Measurements from ENCODE around the gene VRK3.
A peak's percentile ranks its signal among the peaks of the same experiment; 100 is the strongest.

Gene VRK3

DNA sequence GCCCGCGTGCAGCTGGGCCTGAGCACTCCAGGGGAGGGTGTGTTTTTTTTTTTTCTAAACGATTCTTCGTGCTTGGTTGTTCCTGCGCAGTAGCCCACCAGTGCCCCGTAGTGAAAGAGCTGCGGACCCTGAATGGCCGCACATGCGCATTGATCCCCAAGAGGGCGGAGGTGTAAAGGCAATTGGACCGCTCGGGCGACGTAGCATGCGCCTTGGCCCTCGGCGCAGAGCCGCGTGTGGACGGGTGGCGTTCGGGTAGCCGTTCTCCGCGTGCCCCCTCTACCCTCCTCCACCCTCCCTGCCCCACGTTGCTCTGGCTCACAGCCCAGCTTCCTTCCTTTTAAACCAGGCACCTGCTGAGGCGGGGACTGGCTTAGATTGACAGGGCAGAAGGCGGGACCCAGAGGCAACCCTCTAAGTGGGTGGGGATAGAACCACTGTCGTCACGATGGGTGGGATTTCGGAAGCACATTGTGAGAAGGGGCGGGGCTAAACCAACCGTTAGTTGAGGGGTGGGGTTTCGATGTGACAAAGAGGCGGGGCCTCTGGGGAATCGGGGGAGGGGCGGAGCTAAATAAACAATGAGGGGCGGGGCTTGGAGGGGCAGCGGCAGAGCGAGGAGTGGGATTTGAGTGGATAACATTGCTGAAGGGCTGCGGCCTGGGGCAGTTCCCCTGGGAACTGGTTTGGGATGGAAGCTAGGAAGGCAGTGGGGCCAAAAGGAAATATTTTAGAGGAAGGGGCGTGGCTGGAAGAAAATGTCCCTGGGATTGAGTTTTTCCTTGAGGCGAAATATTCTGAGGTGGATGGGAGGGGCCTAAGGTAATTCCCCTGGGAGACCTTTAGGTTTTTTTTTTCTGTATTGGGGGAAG lies 95.3 kb downstream of the VRK3 start:
- peak; percentile 85 for DNase-seq

DNA sequence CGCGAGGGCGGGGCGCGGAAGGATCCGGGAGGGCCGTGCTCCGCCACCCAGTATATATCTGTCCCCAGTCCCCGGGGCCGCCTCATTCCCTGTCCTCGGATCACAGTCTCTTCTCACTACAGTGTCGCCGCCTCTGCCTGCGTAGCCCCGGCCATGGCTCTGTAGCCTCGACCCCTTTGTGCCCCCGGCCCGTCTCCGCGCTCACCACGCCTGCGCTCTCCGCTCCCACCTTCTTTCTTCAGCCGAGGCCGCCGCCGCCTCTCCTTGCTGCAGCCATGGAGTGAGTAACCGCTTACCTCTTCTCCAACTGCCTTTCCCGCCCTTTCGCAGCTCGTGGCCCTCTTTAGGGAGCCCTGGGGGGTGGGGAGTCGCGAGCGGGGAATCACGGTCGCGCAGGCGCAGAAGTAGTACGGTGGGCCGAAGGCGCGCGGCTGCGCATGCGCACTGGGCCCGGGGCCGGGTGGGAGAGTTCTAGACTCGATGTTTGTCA lies 96.0 kb downstream of the VRK3 start, which contains the start of the genes ATF5 and NUP62:
TSS of gene ATF5 (plus strand) at position 85 of the 490 bp plus-strand sequence. CDS start 1,646 bp downstream, outside the sequence.
TSS of gene NUP62 (minus strand) at position 384 of the 490 bp plus-strand sequence. CDS start 19,697 bp downstream, outside the sequence.
- peak; percentile 78 for DNase-seq

DNA sequence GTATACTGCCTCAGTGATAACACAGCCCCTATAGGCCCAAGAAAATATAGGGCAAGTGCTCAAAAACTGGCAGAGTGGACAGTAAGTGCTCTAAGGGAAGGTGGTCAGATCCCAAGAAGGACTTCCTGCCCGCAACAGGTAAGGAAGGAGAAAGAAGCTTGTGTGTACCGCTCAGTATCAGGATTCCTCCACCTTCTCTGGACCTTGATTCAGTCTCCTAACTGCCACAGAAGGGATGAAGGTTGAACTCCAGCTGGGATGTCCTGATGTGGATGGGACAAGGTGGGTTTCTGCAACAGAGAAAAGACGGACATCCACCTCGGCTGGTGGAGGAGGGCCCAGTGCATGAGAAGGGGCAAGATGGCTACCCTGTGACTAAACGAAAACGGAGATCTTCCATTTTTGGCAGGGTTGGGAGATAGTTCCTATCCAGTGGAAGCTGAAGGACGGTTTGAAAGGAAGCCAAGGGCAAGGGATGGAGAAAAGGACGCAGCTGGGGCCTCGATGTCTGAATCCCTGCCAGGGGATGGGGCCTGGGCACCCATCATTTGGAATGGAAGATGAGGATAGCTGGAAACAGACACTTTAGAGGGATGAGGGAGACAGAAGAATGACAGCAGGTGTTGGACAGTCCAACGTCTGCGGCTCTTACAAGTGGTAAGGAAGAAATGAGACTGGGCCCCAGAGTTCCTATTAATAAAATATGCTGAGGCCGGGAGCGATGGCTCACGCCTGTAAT lies 97.5 kb downstream of the VRK3 start:
- DNase-seq, result no peak

DNA sequence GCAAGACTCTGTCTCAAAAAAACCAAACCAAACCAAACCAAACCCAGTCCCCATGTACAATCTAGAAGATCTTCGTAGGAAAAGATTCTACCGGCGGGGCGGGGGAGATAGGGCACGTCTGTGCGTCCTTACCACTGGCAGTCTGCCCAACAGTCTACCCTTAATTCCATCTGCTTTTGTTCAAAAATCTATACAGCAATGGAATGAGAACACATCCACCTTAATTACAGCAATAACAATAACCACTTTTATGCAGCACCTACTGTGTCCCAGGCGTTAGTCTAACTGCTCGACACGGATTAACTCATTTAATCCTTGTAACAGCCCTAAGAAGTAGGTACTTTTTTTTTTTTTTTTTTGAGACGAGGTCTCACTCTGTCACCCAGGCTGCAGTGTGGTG lies 98.7 kb downstream of the VRK3 start:
- DNase-seq, result no peak

Data from DMS 273 treated with DMSO at 0.1 percent for 48 hours (cell line).